Astrocyte of the cerebellum (primary cell): ENCODE data around the gene ESAM.

Experiments used
- DNase-seq: peaks from one replicate; pipeline ENCODE4 v3.0.0-alpha.2; 2011; ENCODE audit warnings: low read depth
- H3K4me3 ChIP-seq: 2 replicates; pipeline ENCODE4 v1.5.1; 2011; ENCODE audit warnings: mild to moderate bottlenecking, low read depth, low read length, moderate library complexity
- in situ Hi-C: cut with HindIII; loops from 2 replicates; pipeline ENCODE4 v1.10.0; 2017; ENCODE audit warnings: low sequenced_read_pairs
- TF ChIP-seq, protein P1 (sequence below): IDR thresholded peaks from 2 replicates; pipeline ENCODE4 v1.5.1; 2012; ENCODE audit warnings: low read length, low read depth, moderate library complexity, mild to moderate bottlenecking; ENCODE audit errors: missing control alignments

ESAM gene

DNA sequence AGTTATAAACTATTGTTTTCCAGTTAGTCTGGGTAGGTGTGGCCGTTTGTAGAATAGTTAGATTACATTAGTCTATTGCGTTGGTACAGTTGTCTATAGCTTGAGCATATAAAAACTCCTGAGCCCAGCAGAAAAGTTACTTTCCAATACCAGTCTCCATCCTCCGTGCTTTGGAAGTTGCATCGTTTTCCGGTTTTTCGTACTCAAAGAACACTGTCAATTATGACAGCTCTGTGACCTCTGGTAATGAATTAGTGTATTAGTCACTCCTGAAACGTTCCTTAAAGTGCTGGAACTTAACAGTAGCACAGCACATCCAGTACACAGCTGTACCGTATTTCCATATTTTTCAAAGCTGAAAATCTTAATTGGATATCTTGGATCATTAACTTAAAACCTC is 38.9 kb upstream of the ESAM start:
- TF ChIP-seq, protein P1, sequence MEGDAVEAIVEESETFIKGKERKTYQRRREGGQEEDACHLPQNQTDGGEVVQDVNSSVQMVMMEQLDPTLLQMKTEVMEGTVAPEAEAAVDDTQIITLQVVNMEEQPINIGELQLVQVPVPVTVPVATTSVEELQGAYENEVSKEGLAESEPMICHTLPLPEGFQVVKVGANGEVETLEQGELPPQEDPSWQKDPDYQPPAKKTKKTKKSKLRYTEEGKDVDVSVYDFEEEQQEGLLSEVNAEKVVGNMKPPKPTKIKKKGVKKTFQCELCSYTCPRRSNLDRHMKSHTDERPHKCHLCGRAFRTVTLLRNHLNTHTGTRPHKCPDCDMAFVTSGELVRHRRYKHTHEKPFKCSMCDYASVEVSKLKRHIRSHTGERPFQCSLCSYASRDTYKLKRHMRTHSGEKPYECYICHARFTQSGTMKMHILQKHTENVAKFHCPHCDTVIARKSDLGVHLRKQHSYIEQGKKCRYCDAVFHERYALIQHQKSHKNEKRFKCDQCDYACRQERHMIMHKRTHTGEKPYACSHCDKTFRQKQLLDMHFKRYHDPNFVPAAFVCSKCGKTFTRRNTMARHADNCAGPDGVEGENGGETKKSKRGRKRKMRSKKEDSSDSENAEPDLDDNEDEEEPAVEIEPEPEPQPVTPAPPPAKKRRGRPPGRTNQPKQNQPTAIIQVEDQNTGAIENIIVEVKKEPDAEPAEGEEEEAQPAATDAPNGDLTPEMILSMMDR: no peak
- peak; percentile 6 for DNase-seq
- in situ Hi-C loops: no loop called here

DNA sequence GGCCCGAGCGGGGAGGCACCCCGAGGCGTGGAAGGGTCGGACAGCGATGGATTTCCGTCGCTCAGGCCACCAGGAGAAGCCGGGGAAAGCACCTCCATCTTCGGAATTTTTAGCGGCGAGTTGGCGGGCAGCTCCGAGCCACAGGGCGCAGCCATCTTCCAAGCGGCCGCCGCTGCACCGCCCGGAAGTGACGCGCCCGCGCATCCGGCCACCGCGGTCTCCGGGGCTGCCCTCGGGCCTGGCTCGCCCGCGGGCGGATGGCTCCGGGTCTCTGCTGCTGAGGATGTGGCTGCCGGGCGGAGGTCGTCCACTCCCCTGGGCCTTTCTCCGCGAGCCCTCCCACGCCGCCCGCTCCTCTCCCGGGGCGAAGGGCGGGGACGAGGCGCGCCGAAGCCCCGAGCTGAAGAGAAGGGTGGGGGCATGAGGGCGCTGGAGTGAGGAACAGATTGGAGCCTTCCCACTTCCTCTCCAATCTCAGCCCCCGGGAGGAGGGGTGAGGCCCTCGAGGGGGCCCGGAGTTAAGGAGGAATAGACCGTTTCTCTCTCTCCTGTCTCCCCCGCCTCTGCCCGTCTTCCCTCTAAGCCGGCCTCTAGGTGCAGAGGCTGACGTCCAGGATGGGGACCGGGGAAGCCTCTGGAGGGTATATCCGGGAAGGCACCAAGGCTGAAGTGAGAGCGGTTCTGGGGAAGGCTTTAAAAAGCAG is 38.3 kb upstream of the ESAM start, which contains the start of gene MSANTD2:
TSS of gene MSANTD2 (minus strand) at position 181 of the 704 bp plus-strand sequence. CDS start at position 155, 26 bp downstream.
- in situ Hi-C loops: no loop called here
- TF ChIP-seq, protein P1: peak; percentile 1
- H3K4me3 ChIP-seq: peak within 1 kb of the TSS; percentile 72
- DNase-seq: peak; percentile 53

More for the DNA sequence above, 38.9 kb upstream of the ESAM start:
- peak overlapping the region; percentile 72 for H3K4me3 ChIP-seq

DNA sequence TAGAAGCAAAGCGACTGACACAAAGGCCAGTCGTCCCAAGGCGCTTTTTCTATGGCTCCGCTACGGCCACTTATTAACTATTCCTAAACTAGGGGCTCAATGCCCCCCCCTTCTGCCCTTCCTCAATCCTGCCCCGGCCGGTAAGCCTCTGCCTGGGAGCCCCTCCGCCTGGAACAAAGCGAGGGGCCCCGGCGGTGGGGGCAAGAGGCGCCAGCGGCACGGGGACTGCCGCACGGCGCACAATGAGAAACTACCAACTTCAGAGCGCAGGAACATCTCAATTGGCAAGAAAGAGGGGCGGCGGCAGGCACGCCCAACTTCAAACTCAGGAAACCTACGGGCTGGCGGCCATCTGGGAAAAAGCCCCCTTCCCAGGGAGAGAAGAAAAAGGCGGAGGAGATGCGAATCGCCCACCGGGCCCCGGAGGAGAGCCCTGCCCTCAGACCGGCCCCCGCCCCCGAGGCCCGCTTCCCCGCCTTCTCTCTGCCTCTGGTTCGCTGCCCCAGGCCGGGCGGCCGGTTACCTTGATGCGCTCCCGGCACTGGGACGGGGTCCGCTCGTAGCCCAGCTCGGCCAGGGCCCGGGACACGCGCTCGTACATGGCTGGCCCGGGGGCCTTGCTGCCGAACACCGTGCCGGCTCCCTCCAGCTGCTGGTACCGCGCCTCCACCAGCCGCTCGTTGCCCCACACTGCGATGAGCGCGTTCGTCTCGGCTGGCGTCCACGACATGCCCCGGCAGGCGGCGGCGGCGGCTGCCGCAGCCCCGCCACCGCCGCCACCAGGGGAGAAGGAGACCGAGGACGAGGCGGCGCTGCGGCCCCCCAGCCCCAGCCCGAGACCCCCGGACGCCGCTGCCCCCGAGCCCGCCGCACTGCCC is 37.5 kb upstream of the ESAM start:
- peak overlapping the region; percentile 72 for H3K4me3 ChIP-seq
- in situ Hi-C loops: no loop called here
- TF ChIP-seq, protein P1: no peak
- no peak for DNase-seq

DNA sequence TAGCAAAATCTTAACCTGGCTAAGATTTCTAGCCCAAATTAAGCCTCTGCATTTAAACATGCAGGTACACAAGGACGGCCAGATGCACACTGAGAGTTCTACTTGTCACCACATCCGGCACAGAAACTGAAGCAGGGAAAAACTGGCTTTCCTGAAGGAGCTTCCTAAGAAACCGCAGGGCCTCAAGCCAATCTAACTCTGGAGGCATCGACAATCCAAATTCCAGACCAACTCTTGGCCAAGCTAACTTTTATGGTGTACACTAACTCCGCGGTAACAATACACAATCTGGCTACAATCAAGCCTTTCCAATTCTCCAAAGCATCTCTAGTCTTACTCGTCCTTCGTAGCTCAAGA is 36.9 kb upstream of the ESAM start:
- DNase-seq: peak; percentile 53
- TF ChIP-seq, protein P1: no peak
- in situ Hi-C loops: no loop called here
- H3K4me3 ChIP-seq: peak overlapping the region; percentile 72

DNA sequence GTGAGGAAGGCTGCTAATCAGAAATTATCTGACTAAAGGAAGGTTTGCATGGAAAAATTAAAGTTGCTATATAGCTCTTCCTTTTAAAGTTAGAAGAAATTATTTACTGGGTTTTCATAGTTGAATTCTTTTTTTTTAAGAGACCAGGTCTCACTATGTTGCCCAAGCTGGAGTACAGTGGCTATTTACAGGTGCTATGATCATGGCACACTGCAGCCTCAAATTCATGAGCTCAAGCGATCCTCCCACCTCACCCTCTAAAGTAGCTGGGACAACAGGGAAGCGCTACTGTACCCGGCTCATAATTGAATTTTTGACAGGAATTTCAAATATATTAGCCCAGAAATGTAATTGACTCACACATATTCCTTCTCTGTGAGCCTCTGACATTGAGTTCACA is 34.2 kb upstream of the ESAM start:
- in situ Hi-C loops: no loop called here
- no peak for DNase-seq
- TF ChIP-seq, protein P1: no peak
- no peak overlapping the region for H3K4me3 ChIP-seq

DNA sequence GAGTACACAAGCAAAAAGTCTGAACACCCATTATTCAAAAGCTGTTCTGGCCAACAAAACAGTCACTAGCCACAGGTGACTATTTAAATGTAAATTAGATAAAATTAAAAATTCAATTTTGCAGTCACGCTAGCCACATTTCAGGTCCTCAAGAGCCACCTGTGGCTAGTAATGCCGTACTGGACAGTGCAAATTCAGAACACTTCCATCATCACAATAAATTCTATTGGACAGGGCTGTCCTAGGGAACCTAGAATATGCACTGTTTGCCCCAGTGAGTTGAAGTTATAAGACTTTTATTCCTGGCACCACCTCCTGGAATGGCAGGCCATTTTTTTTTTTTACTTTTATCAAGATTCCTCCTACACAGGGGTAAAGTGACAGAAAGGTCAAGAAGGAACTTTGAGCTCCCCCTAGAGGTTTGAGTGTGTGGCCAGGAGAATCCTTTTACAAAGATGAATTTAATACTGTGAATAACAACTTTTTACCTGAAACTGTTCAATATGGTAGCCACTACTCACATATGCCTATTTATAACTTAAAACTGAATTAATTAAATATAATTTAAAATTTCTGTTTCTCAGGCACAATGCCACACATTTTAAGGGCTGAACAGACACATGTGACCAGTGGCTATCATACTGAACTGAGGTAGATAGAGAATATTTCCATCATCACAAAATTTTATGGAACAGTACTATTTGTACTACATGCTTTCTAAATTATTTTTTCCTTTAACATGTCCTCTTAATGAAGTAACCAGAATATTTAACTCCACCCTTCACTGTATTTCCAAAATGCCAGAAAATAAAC is 31.6 kb upstream of the ESAM start:
- peak; percentile 23 for DNase-seq
- TF ChIP-seq, protein P1: peak; percentile 76
- H3K4me3 ChIP-seq: no peak overlapping the region
- in situ Hi-C loops: no loop called here
